GM21723 (cell line): ENCODE measurements around the gene ZNF865.

Experiments used
- ATAC-seq: cut with Tn5 transposase; IDR thresholded peaks from one replicate; pipeline ENCODE4 v1.9.1; 2021; ENCODE audit warnings: mild to moderate bottlenecking, moderate library complexity; ENCODE audit not compliant: unreplicated experiment

Gene ZNF865

GRCh38 chr19:55603581-55604292 lies 1.7 kb upstream of the ZNF865 start:
- ATAC-seq: no peak

GRCh38 chr19:55605207-55605636 lies 225 bp upstream of the ZNF865 start:
- peak; percentile 65 for ATAC-seq

- no peak for ATAC-seq
These were observed 982 bp downstream of the ZNF865 start for GRCh38 chr19:55606471-55606787.

- no peak for ATAC-seq
These were observed 1.4 kb downstream of the ZNF865 start for GRCh38 chr19:55606817-55607216.

GRCh38 chr19:55609326-55609725 lies 3.9 kb downstream of the ZNF865 start:
- ATAC-seq: no peak

GRCh38 chr19:55611300-55611982 lies 6.0 kb downstream of the ZNF865 start:
- no peak for ATAC-seq

- ATAC-seq: no peak
These were observed 6.7 kb downstream of the ZNF865 start for GRCh38 chr19:55611983-55612645.

- no peak for ATAC-seq
These were observed 7.9 kb downstream of the ZNF865 start for GRCh38 chr19:55613396-55613795.

- ATAC-seq: no peak
These were observed 8.7 kb downstream of the ZNF865 start for GRCh38 chr19:55613930-55614710.

GRCh38 chr19:55614711-55615542 lies 9.5 kb downstream of the ZNF865 start:
- ATAC-seq: no peak

GRCh38 chr19:55615543-55616394 lies 10.3 kb downstream of the ZNF865 start:
- no peak for ATAC-seq

GRCh38 chr19:55616395-55616875 lies 11.0 kb downstream of the ZNF865 start:
- ATAC-seq: no peak

- no peak for ATAC-seq
These were observed 12.0 kb downstream of the ZNF865 start for GRCh38 chr19:55617426-55617825.

- ATAC-seq: no peak
These were observed 13.0 kb downstream of the ZNF865 start for GRCh38 chr19:55618426-55618825.

GRCh38 chr19:55619286-55619685 lies 13.8 kb downstream of the ZNF865 start:
- no peak for ATAC-seq

- ATAC-seq: no peak
These were observed 15.2 kb downstream of the ZNF865 start for GRCh38 chr19:55620410-55621204.

GRCh38 chr19:55621205-55621672 lies 15.8 kb downstream of the ZNF865 start:
- no peak for ATAC-seq

GRCh38 chr19:55621673-55622231 lies 16.3 kb downstream of the ZNF865 start:
- ATAC-seq: no peak
